GM18519 (cell line): Measurements from ENCODE around the gene HOATZ.

Experiments
- ATAC-seq: cut with Tn5 transposase; IDR thresholded peaks from one replicate; pipeline ENCODE4 v1.9.1; 2021; ENCODE audit warnings: mild to moderate bottlenecking, moderate library complexity; ENCODE audit not compliant: unreplicated experiment, low FRiP score

Gene HOATZ

GRCh38 chr11:111573821-111574249 lies 59.3 kb downstream of the HOATZ start:
- ATAC-seq = no peak

DNA sequence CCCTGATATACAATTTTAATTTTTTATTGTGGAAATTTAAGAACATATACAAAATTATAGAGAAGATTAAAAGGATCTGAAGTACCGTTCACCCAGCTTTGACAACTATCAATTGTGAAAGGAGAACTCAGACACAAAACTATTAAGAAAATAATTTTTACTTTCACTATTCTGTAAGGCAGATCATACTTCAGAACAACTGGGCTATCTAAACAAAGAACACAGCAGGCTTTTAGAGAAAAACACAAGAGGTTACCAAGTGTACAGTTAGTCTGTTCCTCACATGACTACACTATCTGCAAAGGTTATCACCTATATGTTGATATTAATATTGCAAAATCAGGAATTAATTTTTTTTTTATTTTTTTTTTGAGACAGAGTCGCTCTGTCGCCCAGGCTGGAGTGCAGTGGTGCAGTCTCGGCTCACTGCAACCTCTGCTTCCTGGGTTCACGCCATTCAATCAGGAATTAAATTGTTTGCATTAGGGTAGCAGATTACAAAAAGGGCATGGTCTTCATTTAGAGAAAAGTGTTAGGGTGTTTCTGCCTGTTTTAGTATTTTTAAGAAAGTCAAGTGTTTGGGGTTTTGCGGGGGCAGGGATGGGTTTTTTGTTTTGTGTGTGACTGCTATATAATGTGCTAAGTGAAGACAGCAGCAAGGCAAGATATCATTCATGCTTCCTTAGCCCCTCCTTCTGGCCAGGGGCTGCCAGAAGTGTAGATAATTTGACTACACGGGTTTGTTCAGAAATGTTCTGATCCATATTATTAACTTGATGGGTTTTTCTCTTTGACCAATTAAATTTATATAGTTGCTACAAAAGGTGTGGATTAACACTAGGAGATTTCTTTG lies 60.0 kb downstream of the HOATZ start:
- ATAC-seq = no peak

DNA sequence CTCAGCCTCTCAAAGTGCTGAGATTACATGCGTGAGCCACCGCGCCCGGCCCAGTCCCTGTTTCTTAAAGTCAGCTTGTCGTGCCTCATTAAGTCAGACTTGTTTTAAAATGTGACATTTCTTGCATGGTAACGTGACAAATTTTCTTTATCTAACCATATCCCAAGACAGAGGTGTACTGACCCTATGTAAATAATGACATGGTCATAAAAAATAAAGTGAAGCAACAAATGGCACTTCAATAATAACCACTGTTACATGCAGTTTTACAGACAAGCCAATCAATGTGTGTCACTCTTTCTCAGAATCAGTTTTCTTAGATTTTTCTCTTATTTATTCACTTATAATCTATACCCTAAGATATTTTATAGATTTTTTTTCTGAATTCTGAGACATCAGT lies 61.2 kb downstream of the HOATZ start:
- ATAC-seq = no peak

DNA sequence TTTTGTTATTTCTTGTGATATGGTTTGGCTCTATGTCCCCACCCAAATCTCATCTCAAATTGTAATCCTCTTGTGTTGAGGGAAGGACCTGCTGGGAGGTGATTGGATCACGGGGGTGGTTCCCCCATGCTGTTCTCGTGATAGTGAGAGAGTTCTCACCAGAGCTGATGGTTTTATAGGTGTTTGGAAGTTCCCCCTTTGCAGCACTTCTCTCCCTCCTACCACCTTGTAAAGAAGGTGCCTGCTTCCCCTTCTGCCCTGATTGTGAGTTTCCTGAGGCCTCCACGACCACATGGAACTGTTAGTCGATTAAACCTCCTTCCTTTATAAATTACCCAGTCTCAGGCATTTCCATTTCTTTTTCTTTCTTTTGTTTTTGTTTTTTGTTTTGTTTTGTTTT lies 63.2 kb downstream of the HOATZ start:
- no peak for ATAC-seq

DNA sequence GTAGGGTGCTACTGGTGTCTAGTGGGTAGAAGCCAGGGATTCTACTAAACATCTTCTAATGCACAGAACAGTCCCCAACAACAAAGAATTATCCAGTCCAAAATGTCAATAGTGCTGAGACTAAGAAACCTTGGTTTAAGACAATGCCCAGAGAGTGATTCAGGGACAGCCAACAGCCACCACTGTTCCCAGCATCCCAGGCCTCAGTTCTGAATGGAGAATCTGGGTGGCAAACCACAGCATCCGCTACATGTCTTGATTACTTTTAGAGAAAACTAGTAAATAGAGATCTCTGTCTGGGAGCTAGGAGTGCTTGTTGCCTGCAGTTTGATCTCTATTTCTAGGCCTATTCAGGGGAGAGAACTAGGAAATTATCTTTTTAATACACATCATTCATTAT lies 66.8 kb downstream of the HOATZ start:
- no peak for ATAC-seq

- no peak for ATAC-seq
Measured at GRCh38 chr11:111582163-111582562, 67.6 kb downstream of the HOATZ start.

DNA sequence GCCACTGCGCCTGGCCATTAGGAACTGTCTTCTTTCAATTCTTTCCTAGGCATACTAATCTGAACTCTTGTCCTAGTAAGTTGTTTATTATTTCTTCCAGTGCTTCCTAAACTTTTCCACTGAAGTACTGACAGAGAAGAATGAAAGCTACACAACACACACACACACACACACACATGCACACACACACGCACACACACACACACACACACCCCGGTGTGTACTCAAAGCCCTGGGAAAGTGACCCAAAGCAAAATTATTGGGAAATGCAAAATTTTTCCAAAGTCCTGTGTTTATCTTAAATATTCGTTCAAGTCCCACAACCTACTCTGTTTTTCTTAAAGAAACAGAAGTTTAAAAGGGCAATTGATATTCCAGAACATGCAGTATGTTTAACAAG lies 68.3 kb downstream of the HOATZ start:
- ATAC-seq = no peak

DNA sequence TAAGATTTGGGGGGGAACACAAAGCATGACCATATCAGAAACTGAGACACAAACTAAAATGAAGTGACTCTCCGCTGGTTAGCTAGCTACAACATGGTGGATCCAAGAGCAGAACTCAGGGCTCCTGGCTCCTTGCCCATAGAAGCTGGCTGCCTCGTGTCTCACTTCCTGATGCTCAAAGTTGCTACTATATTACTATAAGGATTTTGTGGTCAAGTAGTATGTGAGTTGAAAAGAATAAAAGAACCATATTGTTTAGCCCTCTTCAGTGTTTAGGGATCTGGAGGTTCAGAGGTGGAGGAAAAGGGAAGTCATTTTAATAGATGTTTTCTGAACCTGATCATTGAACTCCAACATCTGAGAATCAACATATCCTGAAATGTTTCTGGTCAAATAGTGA lies 70.8 kb downstream of the HOATZ start:
- no peak for ATAC-seq

- no peak for ATAC-seq
Measured at GRCh38 chr11:111586388-111586831, 71.8 kb downstream of the HOATZ start.
